Adrenal gland (tissue), 5 donors: ENCODE results near the gene P2RX3.

ENCODE experiments used
- POLR2A ChIP-seq, 2 donors: fragments of 450-650 bp; IDR thresholded peaks; one replicate each; pipeline ENCODE4 v1.6.1; 2017; ENCODE audit warnings: antibody characterized with exemption in 2 of 2, mild to moderate bottlenecking in 2 of 2, moderate library complexity in 1 of 2
- TF ChIP-seq, protein P1 (sequence below), 6 experiments: fragments of 450-650 bp in 4 of 6; fragments of 200-600 bp in 2 of 6; sonication (generic) in 1 of 6; IDR thresholded peaks; 1 replicate in 5 of 6; 2 replicates in 1 of 6; pipeline versions ENCODE4 v1.5.1 to v1.8.0; 2016 to 2021; ENCODE audit warnings: antibody characterized with exemption in 6 of 6, mild to moderate bottlenecking in 2 of 6, moderate library complexity in 1 of 6
- donor health status: DM: no; HTN: no; CAD: no.

DNA sequence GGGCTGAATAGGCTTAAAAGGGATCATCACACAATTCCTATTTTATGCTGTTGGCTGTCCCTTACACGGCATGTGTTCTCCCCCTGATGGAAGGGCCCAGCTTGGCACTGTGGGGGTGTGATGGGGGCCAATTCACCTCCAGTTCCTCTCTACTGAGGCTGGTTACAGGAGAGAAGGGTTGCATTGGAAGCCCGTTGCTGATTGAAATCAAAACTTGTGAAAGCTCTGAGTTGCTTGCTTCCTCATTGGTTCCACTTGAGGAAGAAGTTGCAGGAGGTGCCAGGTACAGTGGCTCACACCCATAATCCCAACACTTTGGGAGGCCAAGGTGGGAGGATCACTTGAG, 65.6 kb downstream of the P2RX3 start:
- TF ChIP-seq, protein P1, sequence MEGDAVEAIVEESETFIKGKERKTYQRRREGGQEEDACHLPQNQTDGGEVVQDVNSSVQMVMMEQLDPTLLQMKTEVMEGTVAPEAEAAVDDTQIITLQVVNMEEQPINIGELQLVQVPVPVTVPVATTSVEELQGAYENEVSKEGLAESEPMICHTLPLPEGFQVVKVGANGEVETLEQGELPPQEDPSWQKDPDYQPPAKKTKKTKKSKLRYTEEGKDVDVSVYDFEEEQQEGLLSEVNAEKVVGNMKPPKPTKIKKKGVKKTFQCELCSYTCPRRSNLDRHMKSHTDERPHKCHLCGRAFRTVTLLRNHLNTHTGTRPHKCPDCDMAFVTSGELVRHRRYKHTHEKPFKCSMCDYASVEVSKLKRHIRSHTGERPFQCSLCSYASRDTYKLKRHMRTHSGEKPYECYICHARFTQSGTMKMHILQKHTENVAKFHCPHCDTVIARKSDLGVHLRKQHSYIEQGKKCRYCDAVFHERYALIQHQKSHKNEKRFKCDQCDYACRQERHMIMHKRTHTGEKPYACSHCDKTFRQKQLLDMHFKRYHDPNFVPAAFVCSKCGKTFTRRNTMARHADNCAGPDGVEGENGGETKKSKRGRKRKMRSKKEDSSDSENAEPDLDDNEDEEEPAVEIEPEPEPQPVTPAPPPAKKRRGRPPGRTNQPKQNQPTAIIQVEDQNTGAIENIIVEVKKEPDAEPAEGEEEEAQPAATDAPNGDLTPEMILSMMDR (IDR thresholded peaks at IDR 0.05) = no peak
- no peak for TF ChIP-seq POLR2A (IDR thresholded peaks at IDR 0.05)
